Prostate gland (tissue), 2 donors: Measurements from ENCODE around the gene RASSF4.

Experiments used
- CTCF ChIP-seq, 4 experiments: fragments of 200-600 bp in 2 of 4; fragments of 450-650 bp in 2 of 4; sonication (generic) in 2 of 4; IDR thresholded peaks; 1 replicate in 3 of 4; 2 replicates in 1 of 4; pipeline ENCODE4 v1.5.1; 2016 to 2019; ENCODE audit warnings: antibody characterized with exemption in 4 of 4, mild to moderate bottlenecking in 2 of 4, moderate library complexity in 2 of 4
- POLR2A ChIP-seq: fragments of 450-650 bp; IDR thresholded peaks from one replicate; pipeline ENCODE4 v1.6.1; 2016; ENCODE audit warnings: antibody characterized with exemption, mild to moderate bottlenecking

DNA sequence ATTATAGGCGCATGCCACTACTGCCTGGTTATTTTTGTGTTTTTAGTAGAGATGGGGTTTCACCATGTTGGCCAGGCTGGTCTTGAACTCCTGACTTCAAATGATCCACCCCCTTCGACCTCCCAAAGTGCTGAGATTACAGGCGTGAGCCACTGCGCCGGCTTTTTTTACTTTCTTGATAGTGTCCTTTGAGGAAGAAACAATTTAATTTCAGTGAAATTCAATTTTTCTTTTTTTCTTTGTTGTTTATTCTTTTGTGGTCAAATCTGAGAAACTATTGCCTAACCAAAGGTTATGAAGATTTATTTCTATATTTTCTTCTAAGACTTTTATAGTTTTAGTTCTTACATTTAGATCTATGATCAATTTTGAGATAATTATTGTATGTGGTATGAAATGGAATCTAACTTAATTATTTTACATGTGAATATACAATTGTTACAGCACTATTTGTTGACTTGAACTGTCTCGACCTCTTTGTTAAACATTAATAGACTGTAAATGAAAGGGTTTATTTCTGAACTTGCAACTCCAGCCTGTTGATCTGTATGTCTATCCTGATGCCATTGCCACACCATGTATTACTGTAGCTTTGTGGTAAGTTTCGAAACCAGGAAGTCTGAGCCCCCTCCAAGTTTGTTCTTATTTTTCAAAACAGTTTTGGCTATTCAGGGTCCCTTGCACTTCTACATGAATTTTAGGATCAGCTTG is 19.8 kb upstream of the RASSF4 start:
- TF ChIP-seq CTCF (IDR thresholded peaks at IDR 0.05) (no peak), POLR2A (no peak)
